HAP-1 (cell line): ENCODE results near the gene RP9.

ENCODE experiments used
- DNase-seq, 2 experiments: peaks; one replicate each; pipeline ENCODE4 v3.0.0-alpha.2; 2016 to 2020; ENCODE audit warnings: low spot score in 2 of 2
- H3K27me3 ChIP-seq: fragments of 250-450 bp; sonication (Bioruptor Pico); 2 replicates; pipeline ENCODE4 v1.5.1; 2020; ENCODE audit warnings: low read depth, mild to moderate bottlenecking, moderate library complexity
- H3K36me3 ChIP-seq: fragments of 250-450 bp; sonication (Bioruptor Pico); replicated peaks from 2 replicates; pipeline ENCODE4 v1.5.1; 2020; ENCODE audit warnings: mild to moderate bottlenecking
- H3K4me1 ChIP-seq: fragments of 250-450 bp; sonication (Bioruptor Pico); 2 replicates; pipeline ENCODE4 v1.5.1; 2020; ENCODE audit warnings: mild to moderate bottlenecking
- H3K4me3 ChIP-seq: fragments of 250-450 bp; sonication (Bioruptor Pico); 2 replicates; pipeline ENCODE4 v1.5.1; 2020; ENCODE audit warnings: mild to moderate bottlenecking, moderate library complexity
- H3K9me3 ChIP-seq: fragments of 250-450 bp; sonication (Bioruptor Pico); 2 replicates; pipeline ENCODE4 v1.5.1; 2020; ENCODE audit warnings: mild to moderate bottlenecking, moderate library complexity
- in situ Hi-C: fragments of 300-500 bp; cut with MboI; formaldehyde crosslinking; loops from 3 replicates; pipeline ENCODE4 v1.14.3; 2020; ENCODE audit warnings: low sequenced_read_pairs, inconsistent platforms, mixed read lengths

Gene RP9

GRCh38 chr7:33091641-33092191 lies 17.5 kb downstream of the RP9 start:
- Histone ChIP-seq H3K4me3 (no peak overlapping the region), H3K27me3 (no peaks in the 10 kb centered on the region), H3K9me3 (no peaks in the 10 kb centered on the region), H3K4me1 (no peaks in the 10 kb centered on the region), H3K36me3 (peaks cover 25% of the 10 kb centered on the region)
- in situ Hi-C loops: no loop called here
- peak in 1 of 2 experiments; percentile 26 for DNase-seq

GRCh38 chr7:33091111-33091531 lies 18.1 kb downstream of the RP9 start:
- Histone ChIP-seq H3K4me1 (no peaks in the 10 kb centered on the region), H3K36me3 (peaks cover 19% of the 10 kb centered on the region), H3K4me3 (no peak overlapping the region), H3K27me3 (no peaks in the 10 kb centered on the region), H3K9me3 (no peaks in the 10 kb centered on the region)
- DNase-seq: no peak
- in situ Hi-C loops: no loop called here

GRCh38 chr7:33089142-33089541 lies 20.1 kb downstream of the RP9 start:
- in situ Hi-C loops: no loop called here
- no peak overlapping the region for H3K4me3 ChIP-seq
- DNase-seq: no peak
- H3K36me3 ChIP-seq: peaks cover 4% of the 10 kb centered on the region
- no peaks in the 10 kb centered on the region for H3K27me3 ChIP-seq
- H3K9me3 ChIP-seq: no peaks in the 10 kb centered on the region
- H3K4me1 ChIP-seq: no peaks in the 10 kb centered on the region

GRCh38 chr7:33087858-33088257 lies 21.3 kb downstream of the RP9 start:
- H3K9me3 ChIP-seq: no peaks in the 10 kb centered on the region
- no peak overlapping the region for H3K4me3 ChIP-seq
- H3K4me1 ChIP-seq: no peaks in the 10 kb centered on the region
- no peaks in the 10 kb centered on the region for H3K36me3 ChIP-seq
- in situ Hi-C loops: no loop called here
- no peaks in the 10 kb centered on the region for H3K27me3 ChIP-seq
- DNase-seq: no peak

GRCh38 chr7:33087356-33087755 lies 21.8 kb downstream of the RP9 start:
- in situ Hi-C loops: no loop called here
- no peak for DNase-seq
- H3K4me3 ChIP-seq: no peak overlapping the region

GRCh38 chr7:33079763-33080690 lies 29.2 kb downstream of the RP9 start:
- Histone ChIP-seq H3K4me3 (no peak overlapping the region), H3K4me1 (peaks cover 20% of the 10 kb centered on the region), H3K27me3 (no peaks in the 10 kb centered on the region), H3K9me3 (no peaks in the 10 kb centered on the region), H3K36me3 (no peaks in the 10 kb centered on the region)
- DNase-seq: peak; percentile 68 to 88
- in situ Hi-C loops: no loop called here

More at GRCh38 chr7:33087356-33087755, 21.8 kb downstream of the RP9 start:
- Histone ChIP-seq H3K4me1 (no peaks in the 10 kb centered on the region), H3K36me3 (no peaks in the 10 kb centered on the region), H3K27me3 (no peaks in the 10 kb centered on the region), H3K9me3 (no peaks in the 10 kb centered on the region)

- in situ Hi-C loops: no loop called here
- no peak for DNase-seq
- Histone ChIP-seq H3K27me3 (no peaks in the 10 kb centered on the region), H3K4me3 (no peak overlapping the region), H3K9me3 (no peaks in the 10 kb centered on the region), H3K36me3 (no peaks in the 10 kb centered on the region), H3K4me1 (peaks cover 20% of the 10 kb centered on the region)
Observed at GRCh38 chr7:33079096-33079495, 30.1 kb downstream of the RP9 start.

- Histone ChIP-seq H3K27me3 (no peaks in the 10 kb centered on the region), H3K36me3 (no peaks in the 10 kb centered on the region), H3K4me1 (peaks cover 20% of the 10 kb centered on the region), H3K4me3 (no peak overlapping the region), H3K9me3 (no peaks in the 10 kb centered on the region)
- no peak for DNase-seq
- in situ Hi-C loops: no loop called here
Observed at GRCh38 chr7:33076737-33077136, 32.5 kb downstream of the RP9 start.

- H3K36me3 ChIP-seq: no peaks in the 10 kb centered on the region
- no peaks in the 10 kb centered on the region for H3K27me3 ChIP-seq
- peaks cover 17% of the 10 kb centered on the region for H3K4me1 ChIP-seq
- DNase-seq: no peak
- H3K4me3 ChIP-seq: no peak overlapping the region
- in situ Hi-C loops: no loop called here
- peaks cover under 1% of the 10 kb centered on the region; the same call in 1 of the 2 replicates for H3K9me3 ChIP-seq
Observed at GRCh38 chr7:33075818-33076518, 33.2 kb downstream of the RP9 start.

- Histone ChIP-seq H3K4me3 (no peak overlapping the region), H3K27me3 (no peaks in the 10 kb centered on the region), H3K9me3 (peaks cover 15% of the 10 kb centered on the region; the same call in 1 of the 2 replicates), H3K4me1 (no peaks in the 10 kb centered on the region), H3K36me3 (no peaks in the 10 kb centered on the region)
- in situ Hi-C loops: no loop called here
- no peak for DNase-seq
Observed at GRCh38 chr7:33073243-33073642, 36.0 kb downstream of the RP9 start.

- Histone ChIP-seq H3K4me3 (no peak overlapping the region), H3K27me3 (no peaks in the 10 kb centered on the region), H3K9me3 (peaks cover 15% of the 10 kb centered on the region; the same call in 1 of the 2 replicates), H3K36me3 (no peaks in the 10 kb centered on the region), H3K4me1 (no peaks in the 10 kb centered on the region)
- no peak for DNase-seq
- in situ Hi-C loops: no loop called here
Observed at GRCh38 chr7:33072471-33072870, 36.7 kb downstream of the RP9 start.

- no peaks in the 10 kb centered on the region for H3K27me3 ChIP-seq
- no peak overlapping the region for H3K4me3 ChIP-seq
- no peaks in the 10 kb centered on the region for H3K36me3 ChIP-seq
- DNase-seq: no peak
- H3K9me3 ChIP-seq: peaks cover 20% of the 10 kb centered on the region
- H3K4me1 ChIP-seq: no peaks in the 10 kb centered on the region
- in situ Hi-C loops: no loop called here
Observed at GRCh38 chr7:33070831-33071230, 38.4 kb downstream of the RP9 start.

- H3K36me3 ChIP-seq: no peaks in the 10 kb centered on the region
- no peaks in the 10 kb centered on the region for H3K27me3 ChIP-seq
- no peak for DNase-seq
- in situ Hi-C loops: no loop called here
- H3K4me1 ChIP-seq: no peaks in the 10 kb centered on the region
- H3K9me3 ChIP-seq: peaks cover 21% of the 10 kb centered on the region
- H3K4me3 ChIP-seq: no peak overlapping the region
Observed at GRCh38 chr7:33070277-33070676, 38.9 kb downstream of the RP9 start.

GRCh38 chr7:33067921-33068320 lies 41.3 kb downstream of the RP9 start:
- DNase-seq: no peak
- Histone ChIP-seq H3K9me3 (peaks cover 21% of the 10 kb centered on the region), H3K27me3 (no peaks in the 10 kb centered on the region), H3K36me3 (no peaks in the 10 kb centered on the region), H3K4me3 (no peak overlapping the region), H3K4me1 (peaks cover 3% of the 10 kb centered on the region; the same call in 1 of the 2 replicates)
- in situ Hi-C loops: no loop called here
